DOHH2 (cell line): ENCODE results near the gene ZFX.
"Not testable (repeated sequence)": the region's sequence is repeated elsewhere in the genome, so short reads cannot be mapped to it uniquely, and the experiment has no call there.

Experiments
- EZH2phosphoT487 ChIP-seq: fragments of 200-600 bp; sonication (generic); IDR thresholded peaks from 2 replicates; pipeline ENCODE4 v1.6.1; 2017; ENCODE audit warnings: borderline replicate concordance, mild to moderate bottlenecking, antibody characterized with exemption, low read length, moderate library complexity, mixed read lengths
- TF ChIP-seq, protein P1 (sequence below): fragments of 200-600 bp; sonication (generic); IDR thresholded peaks from one replicate; pipeline ENCODE4 v1.5.1; 2014; ENCODE audit warnings: antibody characterized with exemption, mild to moderate bottlenecking, low read depth, low read length; ENCODE audit not compliant: poor library complexity, severe bottlenecking

DNA sequence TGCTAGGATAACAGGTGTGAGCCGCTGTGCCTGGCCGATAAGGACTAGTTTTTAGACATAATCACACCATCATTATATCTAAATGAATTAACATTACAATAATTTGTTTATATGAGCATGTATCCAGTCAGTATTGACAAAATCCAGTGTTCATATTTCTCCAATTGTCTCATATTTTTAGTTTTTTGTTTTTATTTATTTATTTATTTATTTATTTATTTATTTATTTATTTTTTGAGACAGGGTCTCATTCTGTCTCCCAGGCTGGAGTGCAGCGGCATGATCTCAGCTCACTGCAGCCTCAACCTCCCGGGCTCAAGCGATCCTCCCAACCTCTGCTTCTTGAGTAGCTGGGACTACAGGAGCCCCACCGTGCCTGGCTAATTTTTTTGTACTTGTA is 5.5 kb upstream of the ZFX start:
- TF ChIP-seq, protein P1, sequence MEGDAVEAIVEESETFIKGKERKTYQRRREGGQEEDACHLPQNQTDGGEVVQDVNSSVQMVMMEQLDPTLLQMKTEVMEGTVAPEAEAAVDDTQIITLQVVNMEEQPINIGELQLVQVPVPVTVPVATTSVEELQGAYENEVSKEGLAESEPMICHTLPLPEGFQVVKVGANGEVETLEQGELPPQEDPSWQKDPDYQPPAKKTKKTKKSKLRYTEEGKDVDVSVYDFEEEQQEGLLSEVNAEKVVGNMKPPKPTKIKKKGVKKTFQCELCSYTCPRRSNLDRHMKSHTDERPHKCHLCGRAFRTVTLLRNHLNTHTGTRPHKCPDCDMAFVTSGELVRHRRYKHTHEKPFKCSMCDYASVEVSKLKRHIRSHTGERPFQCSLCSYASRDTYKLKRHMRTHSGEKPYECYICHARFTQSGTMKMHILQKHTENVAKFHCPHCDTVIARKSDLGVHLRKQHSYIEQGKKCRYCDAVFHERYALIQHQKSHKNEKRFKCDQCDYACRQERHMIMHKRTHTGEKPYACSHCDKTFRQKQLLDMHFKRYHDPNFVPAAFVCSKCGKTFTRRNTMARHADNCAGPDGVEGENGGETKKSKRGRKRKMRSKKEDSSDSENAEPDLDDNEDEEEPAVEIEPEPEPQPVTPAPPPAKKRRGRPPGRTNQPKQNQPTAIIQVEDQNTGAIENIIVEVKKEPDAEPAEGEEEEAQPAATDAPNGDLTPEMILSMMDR = not testable (repeated sequence)
- not testable (repeated sequence) for TF ChIP-seq EZH2phosphoT487
